ENCODE results near the gene GSK3B.

DNA sequence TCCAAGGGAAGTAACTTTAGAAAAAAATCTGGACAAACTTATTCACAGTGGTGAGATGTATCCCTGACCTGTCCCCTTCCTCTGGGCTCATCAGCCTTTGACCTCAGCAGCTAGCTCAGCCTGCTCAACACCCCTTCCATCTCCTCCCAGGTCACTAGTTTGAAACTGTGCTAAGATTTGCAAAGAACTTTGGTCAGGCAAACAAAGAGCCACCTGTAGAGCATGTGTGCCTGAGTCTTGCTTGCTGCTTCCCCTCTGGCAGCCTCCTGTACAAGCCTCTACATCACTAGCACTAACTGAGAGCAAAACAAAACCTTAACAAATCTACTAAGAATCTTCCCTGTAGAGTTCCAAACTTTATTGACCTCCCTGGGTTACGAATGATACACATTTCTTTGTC, 268.4 kb downstream of the GSK3B start:
- TF ChIP-seq, protein P1, sequence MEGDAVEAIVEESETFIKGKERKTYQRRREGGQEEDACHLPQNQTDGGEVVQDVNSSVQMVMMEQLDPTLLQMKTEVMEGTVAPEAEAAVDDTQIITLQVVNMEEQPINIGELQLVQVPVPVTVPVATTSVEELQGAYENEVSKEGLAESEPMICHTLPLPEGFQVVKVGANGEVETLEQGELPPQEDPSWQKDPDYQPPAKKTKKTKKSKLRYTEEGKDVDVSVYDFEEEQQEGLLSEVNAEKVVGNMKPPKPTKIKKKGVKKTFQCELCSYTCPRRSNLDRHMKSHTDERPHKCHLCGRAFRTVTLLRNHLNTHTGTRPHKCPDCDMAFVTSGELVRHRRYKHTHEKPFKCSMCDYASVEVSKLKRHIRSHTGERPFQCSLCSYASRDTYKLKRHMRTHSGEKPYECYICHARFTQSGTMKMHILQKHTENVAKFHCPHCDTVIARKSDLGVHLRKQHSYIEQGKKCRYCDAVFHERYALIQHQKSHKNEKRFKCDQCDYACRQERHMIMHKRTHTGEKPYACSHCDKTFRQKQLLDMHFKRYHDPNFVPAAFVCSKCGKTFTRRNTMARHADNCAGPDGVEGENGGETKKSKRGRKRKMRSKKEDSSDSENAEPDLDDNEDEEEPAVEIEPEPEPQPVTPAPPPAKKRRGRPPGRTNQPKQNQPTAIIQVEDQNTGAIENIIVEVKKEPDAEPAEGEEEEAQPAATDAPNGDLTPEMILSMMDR (conservative IDR thresholded peaks at IDR 0.05 in 1 of 2, IDR thresholded peaks at IDR 0.05 in 1 of 2; ENCODE audit: low read depth in 1 of 2, low read length in 2 of 2) = no peak
- TF ChIP-seq EZH2 (IDR thresholded peaks at IDR 0.05; ENCODE audit: low read length, missing control alignments) = no peak

Data from fibroblast of lung (primary cell).